ENCODE results near the gene ZBTB37.

DNA sequence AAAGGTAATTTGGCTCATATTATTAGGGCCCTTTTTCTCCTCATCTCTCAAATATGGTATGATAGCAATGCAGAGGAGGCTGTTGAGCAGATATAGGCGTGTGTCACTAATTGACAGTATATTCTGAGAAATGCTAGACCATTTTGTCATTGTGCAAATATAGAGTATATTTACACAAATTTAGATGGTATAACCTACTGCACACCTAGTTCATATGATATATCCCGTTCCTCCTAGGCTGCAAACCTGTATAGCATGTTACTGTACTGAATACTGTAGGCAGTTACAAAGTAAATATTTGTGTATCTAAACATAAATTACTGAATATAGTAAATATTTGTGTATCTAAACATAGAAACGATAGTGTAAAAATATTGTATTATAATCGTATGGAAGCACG is 8.6 kb downstream of the ZBTB37 start:
- TF ChIP-seq EP300 (IDR thresholded peaks at IDR 0.05), result no peak
- TF ChIP-seq, protein P1, sequence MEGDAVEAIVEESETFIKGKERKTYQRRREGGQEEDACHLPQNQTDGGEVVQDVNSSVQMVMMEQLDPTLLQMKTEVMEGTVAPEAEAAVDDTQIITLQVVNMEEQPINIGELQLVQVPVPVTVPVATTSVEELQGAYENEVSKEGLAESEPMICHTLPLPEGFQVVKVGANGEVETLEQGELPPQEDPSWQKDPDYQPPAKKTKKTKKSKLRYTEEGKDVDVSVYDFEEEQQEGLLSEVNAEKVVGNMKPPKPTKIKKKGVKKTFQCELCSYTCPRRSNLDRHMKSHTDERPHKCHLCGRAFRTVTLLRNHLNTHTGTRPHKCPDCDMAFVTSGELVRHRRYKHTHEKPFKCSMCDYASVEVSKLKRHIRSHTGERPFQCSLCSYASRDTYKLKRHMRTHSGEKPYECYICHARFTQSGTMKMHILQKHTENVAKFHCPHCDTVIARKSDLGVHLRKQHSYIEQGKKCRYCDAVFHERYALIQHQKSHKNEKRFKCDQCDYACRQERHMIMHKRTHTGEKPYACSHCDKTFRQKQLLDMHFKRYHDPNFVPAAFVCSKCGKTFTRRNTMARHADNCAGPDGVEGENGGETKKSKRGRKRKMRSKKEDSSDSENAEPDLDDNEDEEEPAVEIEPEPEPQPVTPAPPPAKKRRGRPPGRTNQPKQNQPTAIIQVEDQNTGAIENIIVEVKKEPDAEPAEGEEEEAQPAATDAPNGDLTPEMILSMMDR (IDR thresholded peaks at IDR 0.05), result no peak
- no peak for TF ChIP-seq POLR2A (IDR thresholded peaks at IDR 0.05)

Data from suprapubic skin (tissue), 3 donors.